ENCODE results near the gene SCYGR6.
"Not testable (repeated sequence)": the region's sequence is repeated elsewhere in the genome, so short reads cannot be mapped to it uniquely, and the experiment has no call there.

The SCYGR6 gene

GRCh38 chr2:227724394-227725039 is at the start of gene SCYGR6:
Gene SCYGR6, minus strand, starts transcription at chr2:227724757. Its CDS starts 0 bp downstream, at chr2:227724757.
- no peak for DNase-seq (ENCODE audit: low read depth)

DNA sequence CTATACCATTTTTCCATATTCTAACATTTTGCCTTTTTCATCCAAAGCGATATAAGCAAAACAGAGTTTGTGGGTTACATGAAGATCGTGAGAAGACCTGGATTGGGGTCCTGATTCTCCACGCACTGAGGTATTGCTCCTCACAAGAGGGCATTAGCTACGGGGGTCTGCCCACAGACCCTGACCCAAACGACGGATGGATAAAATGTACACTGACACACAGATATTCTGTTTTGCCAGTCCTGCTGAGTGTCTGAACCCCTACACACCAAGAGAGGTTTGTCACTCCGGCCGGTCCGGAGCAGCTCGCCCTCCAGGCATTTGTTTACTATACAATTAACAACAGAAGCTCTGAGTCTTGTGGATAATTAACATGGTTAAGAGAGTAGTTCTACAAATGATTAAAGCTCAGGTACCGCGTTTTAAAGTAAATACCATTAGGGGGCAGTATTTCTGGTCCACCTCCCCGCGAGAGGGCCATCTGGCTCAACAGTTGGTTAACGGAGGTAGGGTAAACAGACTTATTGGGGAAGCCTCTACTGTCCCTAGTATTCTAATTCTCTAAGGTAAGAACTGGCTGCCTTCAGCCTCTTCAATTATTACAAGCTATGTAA is 49.6 kb upstream of the SCYGR6 start:
- DNase-seq (ENCODE audit: low read depth), result no peak

GRCh38 chr2:227772932-227773331 is 48.4 kb upstream of the SCYGR6 start:
- DNase-seq (ENCODE audit: low read depth), result no peak

- DNase-seq (ENCODE audit: low read depth), result no peak
These were observed 47.7 kb upstream of the SCYGR6 start for GRCh38 chr2:227772197-227772661.

DNA sequence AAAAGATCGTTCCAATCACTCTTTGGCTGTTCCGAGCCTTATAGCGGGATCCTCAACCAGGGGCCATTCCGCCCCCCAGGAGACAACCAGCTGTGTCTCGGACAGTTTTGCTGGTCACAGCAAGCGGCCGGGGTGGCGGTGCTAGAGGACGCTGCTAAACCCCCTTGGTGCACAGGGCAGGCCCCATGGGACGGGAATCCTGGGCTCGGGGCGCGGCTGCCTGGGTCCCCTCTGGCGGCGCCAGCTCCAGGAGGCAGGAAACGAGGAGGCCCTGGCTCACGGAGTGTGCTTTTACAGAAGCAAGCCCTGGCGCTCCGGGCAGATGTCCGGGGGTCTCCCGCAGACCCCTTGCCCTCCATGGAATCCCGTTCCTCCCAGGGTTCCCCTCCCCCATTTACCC is 43.3 kb upstream of the SCYGR6 start:
- no peak for DNase-seq (ENCODE audit: low read depth)

DNA sequence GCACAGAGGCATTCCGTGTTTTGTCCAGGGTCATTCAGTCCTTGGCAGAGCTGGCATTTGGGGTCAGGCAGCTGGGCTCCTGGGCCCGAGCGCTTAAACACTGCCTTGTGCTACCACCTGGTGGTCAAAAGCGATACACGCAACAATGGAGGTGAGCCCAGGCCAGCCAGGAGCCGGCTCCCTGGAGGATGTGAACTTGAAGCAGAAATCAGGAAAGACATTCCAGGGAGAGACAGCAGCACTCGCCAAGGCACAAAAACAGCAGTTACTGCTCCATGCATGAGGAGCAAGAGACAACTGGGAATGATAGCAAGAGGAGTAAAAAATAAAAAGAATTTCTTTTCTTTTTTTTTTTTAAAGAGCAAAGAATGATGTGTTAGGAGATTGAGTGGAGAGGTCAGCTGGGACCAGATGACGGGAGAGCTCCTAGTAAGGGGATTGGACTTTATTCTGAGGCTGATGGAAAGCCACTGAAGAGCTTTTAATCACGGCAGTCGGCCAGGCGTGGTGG is 41.9 kb upstream of the SCYGR6 start:
- peak; percentile 33 for DNase-seq (ENCODE audit: low read depth)

- DNase-seq (ENCODE audit: low read depth), result no peak
These were observed 41.3 kb upstream of the SCYGR6 start for GRCh38 chr2:227765788-227766372.

DNA sequence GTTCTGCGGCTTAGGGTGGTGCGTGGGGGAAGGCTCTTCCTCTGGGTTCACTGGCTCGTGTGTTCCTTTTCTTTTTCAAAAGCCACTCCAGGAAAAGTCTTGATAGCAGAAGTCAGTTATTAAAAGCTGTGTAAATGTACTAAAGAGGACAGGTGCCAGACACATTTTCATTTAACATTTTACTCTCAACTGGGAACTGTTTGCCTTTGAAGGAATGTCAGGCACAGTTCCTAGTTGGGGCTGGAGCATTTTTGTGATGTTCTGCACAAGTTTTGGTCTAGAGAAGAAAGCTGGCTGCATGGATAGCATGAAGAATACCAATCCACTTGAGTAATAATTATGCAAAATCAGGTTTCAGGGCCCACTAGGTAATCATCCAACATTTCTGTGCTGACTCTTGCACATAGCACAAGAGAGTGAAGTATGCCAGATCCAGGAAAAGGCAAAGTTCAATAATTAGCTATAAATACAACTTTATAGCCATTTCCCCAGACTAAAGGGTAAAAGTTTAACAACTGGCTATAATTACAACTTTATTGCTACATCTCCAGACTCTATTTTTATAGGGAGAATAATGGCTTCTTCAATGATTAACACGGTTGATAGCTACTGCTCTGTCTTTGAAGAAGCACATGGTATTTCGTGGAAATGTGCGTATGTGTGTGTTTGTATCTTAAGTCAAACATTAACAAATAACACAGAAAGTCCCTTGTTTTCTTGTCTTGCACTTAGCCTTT is 37.4 kb upstream of the SCYGR6 start:
- DNase-seq (ENCODE audit: low read depth), result no peak

- DNase-seq (ENCODE audit: low read depth), result no peak
These were observed 35.0 kb upstream of the SCYGR6 start for GRCh38 chr2:227759411-227760118.

DNA sequence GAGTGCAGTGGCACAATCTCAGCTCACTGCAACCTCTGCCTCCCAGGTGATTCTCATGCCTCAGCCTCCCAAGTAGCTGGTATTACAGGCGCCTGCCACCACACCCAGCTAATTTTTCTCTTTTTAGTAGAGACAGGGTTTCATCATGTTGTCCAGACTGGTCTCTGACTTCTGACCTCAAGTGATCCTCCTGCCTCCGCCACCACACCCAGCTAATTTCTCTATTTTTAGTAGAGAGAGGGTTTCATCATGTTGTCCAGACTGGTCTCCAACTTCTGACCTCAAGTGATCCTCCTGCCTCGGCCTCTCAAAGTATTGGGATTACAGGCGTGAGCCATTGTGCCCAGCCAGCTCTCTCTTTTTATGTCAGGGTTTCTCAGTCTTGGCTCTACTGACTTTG is 31.7 kb upstream of the SCYGR6 start:
- DNase-seq (ENCODE audit: low read depth), result not testable (repeated sequence)

- DNase-seq (ENCODE audit: low read depth), result no peak
These were observed 23.5 kb upstream of the SCYGR6 start for GRCh38 chr2:227748079-227748478.

DNA sequence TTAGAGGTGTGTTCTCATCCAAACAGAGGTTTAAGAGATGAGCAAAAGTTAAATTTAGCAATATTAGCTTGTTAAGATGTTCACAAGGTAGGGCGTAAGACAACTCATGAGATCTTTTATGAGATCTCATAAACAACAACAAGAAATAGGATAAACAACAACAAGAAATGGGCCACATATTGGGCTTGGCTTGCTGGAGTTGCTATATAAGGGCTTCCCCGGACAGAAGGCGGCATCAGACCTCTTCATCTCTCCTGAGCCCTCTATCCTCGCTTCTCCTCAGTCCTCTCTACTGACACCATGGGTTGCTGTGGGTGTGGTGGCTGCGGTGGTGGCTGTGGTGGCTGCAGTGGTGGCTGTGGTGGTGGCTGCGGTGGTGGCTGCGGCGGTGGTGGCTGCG is 21.0 kb upstream of the SCYGR6 start, which contains the start of gene SCYGR8:
SCYGR8 (plus strand) TSS at position 301 of the 400 bp plus-strand sequence; CDS start at position 301, 0 bp downstream.
- DNase-seq (ENCODE audit: low read depth), result no peak

DNA sequence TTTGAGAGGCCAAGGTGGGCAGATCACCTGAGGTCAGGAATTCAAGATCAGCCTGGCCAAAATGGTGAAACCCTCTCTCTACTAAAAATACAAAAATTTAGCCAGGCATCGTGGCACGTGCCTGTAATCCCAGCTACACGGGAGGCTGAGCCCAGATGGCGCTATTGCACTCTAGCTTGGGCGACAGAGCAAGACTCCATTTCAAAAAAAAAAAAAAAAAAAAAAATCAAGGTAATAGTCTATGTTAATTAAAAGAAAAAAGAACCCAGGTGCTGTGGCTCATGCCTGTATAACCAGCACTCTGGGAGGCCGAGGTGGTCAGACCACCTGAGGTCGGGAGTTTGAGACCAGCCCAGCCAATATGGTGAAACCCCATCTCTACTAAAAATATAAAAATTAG is 16.1 kb upstream of the SCYGR6 start:
- DNase-seq (ENCODE audit: low read depth), result not testable (repeated sequence)

- no peak for DNase-seq (ENCODE audit: low read depth)
These were observed 14.8 kb upstream of the SCYGR6 start for GRCh38 chr2:227739351-227739750.

GRCh38 chr2:227728035-227728434 is 3.5 kb upstream of the SCYGR6 start, which contains the start of gene SCYGR7:
Gene SCYGR7, plus strand, starts transcription at chr2:227728335. Its CDS starts 0 bp downstream, at chr2:227728335.
- DNase-seq (ENCODE audit: low read depth), result no peak

DNA sequence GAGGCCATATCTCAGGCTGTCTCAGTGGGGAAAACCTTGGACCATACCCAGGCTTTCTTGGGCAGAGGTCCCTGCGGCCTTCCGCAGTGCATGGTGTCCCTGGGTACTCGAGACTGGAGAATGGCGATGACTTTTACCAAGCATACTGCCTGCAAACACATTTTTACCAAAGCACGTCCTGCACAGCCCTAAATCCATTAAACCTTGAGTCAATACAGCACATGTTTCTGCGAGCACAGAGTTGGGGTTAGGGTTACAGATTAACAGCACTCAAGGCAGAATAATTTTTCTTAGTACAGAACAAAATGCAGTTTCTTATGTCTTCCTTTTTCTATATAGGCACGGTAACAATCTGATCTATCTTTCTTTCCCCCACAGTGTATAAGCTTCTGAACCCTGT is 1.7 kb downstream of the SCYGR6 start:
- DNase-seq (ENCODE audit: low read depth), result not testable (repeated sequence)

DNA sequence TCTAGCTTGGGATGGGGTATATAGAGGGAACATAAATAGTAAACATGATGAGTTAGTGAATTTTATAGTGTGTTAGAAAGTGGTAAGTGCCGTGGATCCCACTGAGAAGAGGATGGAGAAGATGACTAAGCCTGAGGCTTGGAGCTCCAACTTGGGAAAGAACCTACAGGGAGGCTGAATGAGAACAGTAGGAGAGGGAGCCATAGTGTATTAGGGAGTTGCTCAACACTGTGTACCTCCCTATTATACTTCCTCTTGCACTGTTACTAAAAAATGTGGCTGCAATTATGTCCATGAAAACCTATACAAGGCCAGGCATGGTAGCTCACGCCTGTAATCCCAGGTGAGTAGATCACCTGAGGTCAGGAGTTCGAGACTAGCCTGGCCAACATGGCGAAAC is 3.9 kb downstream of the SCYGR6 start:
- no peak for DNase-seq (ENCODE audit: low read depth)

- no peak for DNase-seq (ENCODE audit: low read depth)
These were observed 4.9 kb downstream of the SCYGR6 start for GRCh38 chr2:227719641-227720040.

DNA sequence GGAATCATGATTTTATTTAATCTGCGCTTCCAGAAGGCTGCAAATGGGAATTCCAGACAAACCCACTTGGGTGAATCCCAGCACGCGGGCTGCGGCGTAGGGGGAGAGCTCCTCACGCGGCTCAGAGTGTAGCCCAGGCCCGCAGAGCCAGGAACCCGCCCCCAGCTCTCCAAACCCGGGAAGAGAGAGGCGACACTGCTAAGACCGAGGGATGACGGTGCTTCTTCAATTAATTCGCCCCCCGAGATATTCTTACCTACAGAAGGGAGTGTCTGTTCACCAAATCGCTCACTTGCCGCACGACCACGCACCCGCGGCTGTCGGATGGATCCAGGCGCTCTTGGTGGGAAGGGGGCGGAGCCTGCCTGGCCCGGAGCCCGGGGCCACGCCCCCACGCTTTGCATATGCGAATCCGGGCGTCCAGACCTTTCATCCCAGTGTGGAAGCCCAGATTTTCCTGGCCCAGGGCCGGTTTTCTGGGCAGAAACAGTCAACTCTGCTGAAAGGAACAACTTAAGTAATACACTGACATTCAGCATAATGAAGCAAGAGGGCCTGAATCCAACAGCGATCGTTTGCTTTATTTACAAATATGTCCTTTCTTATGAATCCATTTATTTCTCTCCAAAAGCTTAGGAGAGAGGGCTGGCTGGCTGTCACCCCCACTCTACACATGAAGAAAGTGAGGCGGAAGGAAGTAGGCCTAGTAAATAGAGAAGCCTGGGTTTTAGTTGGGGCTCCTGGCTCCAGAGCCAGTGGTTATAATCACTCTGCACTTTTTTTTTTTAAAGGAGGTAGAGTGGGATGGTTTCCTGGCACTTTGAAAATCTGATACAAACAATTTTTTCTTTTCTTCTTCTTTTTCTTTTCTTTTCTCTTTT is 6.6 kb downstream of the SCYGR6 start, which contains the start of gene SLC19A3:
SLC19A3 (minus strand) TSS at position 342 of the 881 bp plus-strand sequence. CDS start 15,710 bp downstream, outside the sequence.
- DNase-seq (ENCODE audit: low read depth), result no peak

- no peak for DNase-seq (ENCODE audit: low read depth)
These were observed 8.1 kb downstream of the SCYGR6 start for GRCh38 chr2:227716501-227716900.
